Endothelial cell of umbilical vein (primary cell): ENCODE measurements around the gene NFIC. TPM values are rescaled to one million over a fixed set of nuclear protein-coding genes. Genes with fewer than 3 reads are reported as not detected.
"Not testable (repeated sequence)": the region's sequence is repeated elsewhere in the genome, so short reads cannot be mapped to it uniquely, and the experiment has no call there.

ENCODE experiments used
- BruUV-seq: library from RNA; stranded (reverse); fragments of 400-500 nt; replicated peaks from 2 replicates; lab custom pipeline; 2021; lab: Mats Ljungman, UMichigan
- CTCF ChIA-PET: fragments of 300-600, 350-600 bp; sonication (Branson Sonifier 250); formaldehyde crosslinking; loops from one replicate; lab custom pipeline; 2021; ENCODE audit warnings: antibody characterized with exemption, inconsistent platforms; lab: Charles Lee
- POLR2A ChIA-PET: fragments of 300-600, 350-600 bp; sonication (Branson Sonifier 250); formaldehyde crosslinking; loops from one replicate; lab custom pipeline; 2021; ENCODE audit warnings: antibody characterized with exemption, inconsistent platforms; lab: Charles Lee
- DNase-seq: peaks from one replicate; pipeline ENCODE4 v3.0.0-alpha.2; 2011; ENCODE audit warnings: low read depth, low spot score
- FAIRE-seq: peaks from 2 replicates; lab custom pipeline; 2011; peaks lifted over from hg19 to GRCh38; lab: Jason Lieb, UNC
- H2AFZ ChIP-seq: 2 replicates; pipeline ENCODE4 v1.6.0; 2012; ENCODE audit warnings: low read depth, low read length, control low read depth, inconsistent platforms
- H3K27ac ChIP-seq: 2 replicates; pipeline ENCODE4 v1.5.1; 2011; ENCODE audit warnings: low read depth, mild to moderate bottlenecking, control low read depth, low read length, moderate library complexity; ENCODE audit not compliant: insufficient read depth
- H3K27me3 ChIP-seq, 2 experiments: 2 replicates each; pipeline versions ENCODE4 v1.6.0 to v1.6.1; 2011; ENCODE audit warnings: low read length in 2 of 2, mixed read lengths in 1 of 2; ENCODE audit not compliant: control insufficient read depth in 2 of 2, insufficient read depth in 2 of 2
- H3K36me3 ChIP-seq, 2 experiments: 2 replicates in 1 of 2; 3 replicates in 1 of 2; pipeline ENCODE4 v1.5.1; 2011; ENCODE audit warnings: low read length in 2 of 2, mild to moderate bottlenecking in 1 of 2, moderate library complexity in 1 of 2; ENCODE audit not compliant: control insufficient read depth in 2 of 2, insufficient read depth in 2 of 2; ENCODE audit errors: extremely low read depth in 1 of 2
- H3K4me1 ChIP-seq: 3 replicates; pipeline ENCODE4 v1.5.1; 2011; ENCODE audit warnings: mild to moderate bottlenecking, low read length; ENCODE audit not compliant: control insufficient read depth, insufficient read depth; ENCODE audit errors: extremely low read depth
- H3K4me2 ChIP-seq: 2 replicates; pipeline ENCODE4 v1.6.1; 2011; ENCODE audit warnings: low read length, control low read depth, mixed read lengths; ENCODE audit not compliant: insufficient read depth
- H3K4me3 ChIP-seq, 3 experiments: fragments of 200-600 bp in 1 of 3; sonication (generic), shearing (Covaris generic) in 1 of 3; replicated peaks in 1 of 3; 2 replicates each; pipeline ENCODE4 v1.5.1; 2011 to 2016; ENCODE audit warnings: control low read depth in 3 of 3, low read length in 3 of 3, mild to moderate bottlenecking in 2 of 3, inconsistent platforms in 1 of 3, low read depth in 1 of 3, moderate library complexity in 1 of 3; ENCODE audit not compliant: insufficient read depth in 1 of 3
- H3K79me2 ChIP-seq: 2 replicates; pipeline ENCODE4 v1.6.0; 2012; ENCODE audit warnings: low read length, inconsistent platforms; ENCODE audit not compliant: control insufficient read depth, insufficient read depth
- H3K9ac ChIP-seq: replicated peaks from 2 replicates; pipeline ENCODE3; 2011; ENCODE audit warnings: low read length, control low read depth; ENCODE audit not compliant: insufficient read depth; ENCODE audit errors: extremely low read depth
- H3K9me1 ChIP-seq: replicated peaks from 3 replicates; pipeline ENCODE4 v1.6.0; 2011; ENCODE audit warnings: mild to moderate bottlenecking, low read length; ENCODE audit not compliant: control insufficient read depth, insufficient read depth; ENCODE audit errors: extremely low read depth
- H3K9me3 ChIP-seq: replicated peaks from 2 replicates; pipeline ENCODE4 v1.5.1; 2012; ENCODE audit warnings: low read length, inconsistent platforms; ENCODE audit not compliant: control insufficient read depth, insufficient read depth
- H4K20me1 ChIP-seq: replicated peaks from 2 replicates; pipeline ENCODE3; 2011; ENCODE audit warnings: mild to moderate bottlenecking, low read length; ENCODE audit not compliant: control insufficient read depth, insufficient read depth; ENCODE audit errors: extremely low read depth
- EZH2 ChIP-seq: IDR thresholded peaks from 2 replicates; pipeline ENCODE4 v1.6.1; 2012; ENCODE audit warnings: borderline replicate concordance, low read depth, mild to moderate bottlenecking, moderate library complexity, low read length, inconsistent platforms; ENCODE audit not compliant: severe bottlenecking
- JUN ChIP-seq: IDR thresholded peaks from 2 replicates; pipeline ENCODE4 v1.6.1; 2011; ENCODE audit warnings: borderline replicate concordance, low read depth; ENCODE audit not compliant: insufficient read length, insufficient read depth
- dilution Hi-C: fragments of 300-500 bp; cut with MboI; formaldehyde crosslinking; loops from one replicate; pipeline ENCODE4 v1.15.0; 2019; ENCODE audit warnings: low sequenced_read_pairs; ENCODE audit not compliant: extremely low pct_ligation_motif_present
- intact Hi-C: fragments of 100-400 bp; cut with micrococcal nuclease; formaldehyde crosslinking; loops from one replicate; pipeline ENCODE4 v1.10.0; 2022
- polyA plus RNA-seq, 4 experiments: library from polyadenylated mRNA; depleted of rRNA in 3 of 4; stranded (reverse) in 3 of 4; unstranded in 1 of 4; fragments of >200 nt; gene quantifications; 2 replicates each; pipeline versions ENCODE4 v1.2.1 to v1.2.3, GENCODE V29; 2011 to 2012; ENCODE audit warnings: missing spikeins in 1 of 4
- total RNA-seq: library from RNA; stranded (reverse); gene quantifications from 2 replicates; pipeline ENCODE4 v1.2.3, GENCODE V29; 2021
- TF ChIP-seq, protein P1 (sequence below): IDR thresholded peaks from 2 replicates; pipeline ENCODE4 v1.6.1; 2011; ENCODE audit not compliant: insufficient read depth, insufficient read length

The NFIC gene
- total and polyA plus RNA-seq, 2 donors (not counting 3 experiments of a cell fraction or from before 2014, with no cell fraction given), result 11.4 to 133 TPM

DNA sequence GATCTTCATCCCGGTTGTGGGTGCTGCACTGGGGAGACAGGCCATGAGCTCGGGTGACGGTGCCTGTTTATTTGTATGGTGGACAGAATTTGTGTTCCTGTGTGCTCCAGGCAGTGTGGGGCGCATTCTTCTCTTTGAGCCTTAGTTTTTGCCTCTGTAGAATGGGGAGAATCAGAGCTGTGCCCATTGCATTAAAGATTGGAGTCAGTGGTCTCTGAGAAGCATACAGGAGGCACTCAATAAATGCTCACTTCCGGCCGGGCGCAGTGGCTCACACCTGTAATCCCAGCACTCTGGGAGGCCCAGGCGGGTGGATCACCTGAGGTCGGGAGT, 23.0 kb downstream of the NFIC start:
- no TSS peak for BruUV-seq
- FAIRE-seq (no peak), DNase-seq (no peak)
- Histone ChIP-seq H3K4me1 (peaks cover 23% of the 10 kb centered on the region), H3K9ac (no peak overlapping the region), H3K4me3 (no peak overlapping the region), H3K27ac (no peak overlapping the region), H3K9me3 (no peaks in the 10 kb centered on the region), H3K27me3 (no peaks in the 10 kb centered on the region), H3K4me2 (no peak overlapping the region), H3K79me2 (peaks cover 87% of the 10 kb centered on the region), H3K36me3 (peaks cover 0 to 2% of the 10 kb centered on the region in 2 experiments), H2AFZ (no peak overlapping the region), H4K20me1 (peaks cover 2% of the 10 kb centered on the region), H3K9me1 (no peaks in the 10 kb centered on the region)
- dilution Hi-C loops (no loop called here), intact Hi-C loops (loop anchor here (2.0 kb wide), 1 partner anchor 15 kb away; no protein-coding TSS in a partner anchor)
- TF ChIP-seq JUN (no peak), EZH2 (no peak)
- TF ChIP-seq, protein P1, sequence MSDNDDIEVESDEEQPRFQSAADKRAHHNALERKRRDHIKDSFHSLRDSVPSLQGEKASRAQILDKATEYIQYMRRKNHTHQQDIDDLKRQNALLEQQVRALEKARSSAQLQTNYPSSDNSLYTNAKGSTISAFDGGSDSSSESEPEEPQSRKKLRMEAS, result no peak
- POLR2A ChIA-PET, result no interaction called here
- CTCF ChIA-PET, result interaction anchor here (1.0 kb wide), 1 partner anchor 40 kb away, joined by 3 read pairs; no protein-coding TSS in a partner anchor

GRCh38 chr19:3389876-3390371, 23.5 kb downstream of the NFIC start:
- FAIRE-seq, result no peak
- CTCF ChIA-PET, result interaction anchor here (1.0 kb wide), 1 partner anchor 39 kb away, joined by 3 read pairs; no protein-coding TSS in a partner anchor
- Histone ChIP-seq H3K27ac (no peak overlapping the region), H4K20me1 (peaks cover 2% of the 10 kb centered on the region), H3K27me3 (no peaks in the 10 kb centered on the region), H3K4me3 (no peak overlapping the region), H3K4me2 (no peak overlapping the region), H3K36me3 (peaks cover 0 to 2% of the 10 kb centered on the region in 2 experiments), H3K9me3 (no peaks in the 10 kb centered on the region), H3K9me1 (no peaks in the 10 kb centered on the region), H3K79me2 (peaks cover 86% of the 10 kb centered on the region), H2AFZ (no peak overlapping the region), H3K9ac (no peak overlapping the region), H3K4me1 (peaks cover 23% of the 10 kb centered on the region)
- intact Hi-C loops (loop anchor here (2.0 kb wide), 1 partner anchor 15 kb away; no protein-coding TSS in a partner anchor), dilution Hi-C loops (no loop called here)
- POLR2A ChIA-PET, result no interaction called here
- TF ChIP-seq, protein P1, result no peak
- no TSS peak for BruUV-seq
- no peak for DNase-seq

DNA sequence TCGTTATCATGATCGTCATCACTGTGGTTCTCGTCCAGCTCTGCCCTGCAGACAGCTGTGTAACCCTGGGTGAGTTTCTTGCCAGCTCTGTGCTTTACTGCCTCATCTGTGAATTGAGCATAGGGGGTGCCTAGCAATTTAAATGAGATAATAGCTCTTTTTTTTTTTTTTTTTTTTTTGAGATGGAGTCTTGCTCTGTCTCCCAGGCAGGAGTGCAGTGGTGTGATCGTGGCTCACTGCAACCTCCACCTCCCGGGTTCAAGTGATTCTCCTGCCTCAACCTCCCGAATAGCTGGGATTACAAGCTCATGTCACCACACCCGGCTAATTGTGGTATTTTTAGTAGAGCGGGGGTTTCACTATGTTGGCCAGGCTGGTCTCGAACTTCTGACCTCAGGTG, 25.5 kb downstream of the NFIC start:
- DNase-seq, BruUV-seq, H4K20me1 ChIP-seq, H3K36me3 ChIP-seq, H3K9ac ChIP-seq, H3K9me1 ChIP-seq, dilution Hi-C loops, H3K27ac ChIP-seq, FAIRE-seq, H3K4me3 ChIP-seq, H3K4me2 ChIP-seq, intact Hi-C loops, H2AFZ ChIP-seq, POLR2A ChIA-PET, H3K27me3 ChIP-seq, H3K9me3 ChIP-seq: not testable (repeated sequence)
- CTCF ChIA-PET, result interaction anchor here (1.0 to 1.3 kb wide), 3 partner anchors 12 to 37 kb away, joined by 3 to 5 read pairs (median 3); no protein-coding TSS in a partner anchor
- H3K4me1 ChIP-seq, result peaks cover 18% of the 10 kb centered on the region
- H3K79me2 ChIP-seq, result peaks cover 77% of the 10 kb centered on the region
